ENCODE results near the gene HOXA9.

Gene HOXA9

GRCh38 chr7:27130540-27131389, 34.6 kb downstream of the HOXA9 start, which contains the start of gene HOXA4 (continued):
- 0 out of 2 replicates have a peak, but pooled peaks have one; percentile 26 for TF ChIP-seq FEZF1 (tag by site-specific recombination; IDR thresholded peaks at IDR 0.05)
- no peak for TF ChIP-seq ZNF791 (tag by site-specific recombination; IDR thresholded peaks at IDR 0.05)
- TF ChIP-seq GLIS1 (tag by site-specific recombination; IDR thresholded peaks at IDR 0.05): peak; percentile 35
- peak; percentile 22; the same call in 1 of the 2 replicates for TF ChIP-seq ZNF660 (tag by site-specific recombination; IDR thresholded peaks at IDR 0.05)
- no peak for TF ChIP-seq ZNF518A (tag by site-specific recombination; conservative IDR thresholded peaks at IDR 0.05; ENCODE audit: low read depth)
- no peak for TF ChIP-seq ZNF266 (tag by site-specific recombination; IDR thresholded peaks at IDR 0.05; ENCODE audit: low read depth)
- 0 out of 2 replicates have a peak, but pooled peaks have one; percentile 19 for TF ChIP-seq ZNF10 (tag by site-specific recombination; IDR thresholded peaks at IDR 0.05)
- no peak for TF ChIP-seq ZNF37A (tag by site-specific recombination; IDR thresholded peaks at IDR 0.05)
- TF ChIP-seq ZBTB10 (tag by site-specific recombination; IDR thresholded peaks at IDR 0.05): peak; percentile 96
- no peak for TF ChIP-seq ZNF239 (tag by site-specific recombination; IDR thresholded peaks at IDR 0.05)
- TF ChIP-seq GLIS2 (tag by site-specific recombination; IDR thresholded peaks at IDR 0.05): peak; percentile 94
- no peak for TF ChIP-seq ZFP69B (tag by site-specific recombination; IDR thresholded peaks at IDR 0.05)
- TF ChIP-seq ZFP41 (tag by site-specific recombination; IDR thresholded peaks at IDR 0.05; ENCODE audit: borderline replicate concordance): no peak
- peak; percentile 36; the same call in 1 of the 2 replicates for TF ChIP-seq KLF1 (tag by site-specific recombination; IDR thresholded peaks at IDR 0.05)
- TF ChIP-seq KLF9 (tag by site-specific recombination; IDR thresholded peaks at IDR 0.05; ENCODE audit: low read depth): peak; percentile 68
- TF ChIP-seq ZNF335 (tag by site-specific recombination; conservative IDR thresholded peaks at IDR 0.05): peak; percentile 77
- TF ChIP-seq ZNF398 (tag by site-specific recombination; IDR thresholded peaks at IDR 0.05): peak; percentile 81
- TF ChIP-seq ZNF580 (tag by site-specific recombination; IDR thresholded peaks at IDR 0.05): no peak
- TF ChIP-seq KLF8 (tag by site-specific recombination; IDR thresholded peaks at IDR 0.05): peak; percentile 73; the same call in 1 of the 2 replicates
- no peak for TF ChIP-seq ZNF132 (tag by site-specific recombination; IDR thresholded peaks at IDR 0.05; ENCODE audit: borderline replicate concordance)
- TF ChIP-seq REST (tag by site-specific recombination; IDR thresholded peaks at IDR 0.05): peak; percentile 59; the same call in 1 of the 2 replicates
- 0 out of 2 replicates have a peak, but pooled peaks have one; percentile 13 for TF ChIP-seq ZNF324 (tag by site-specific recombination; IDR thresholded peaks at IDR 0.05)
- TF ChIP-seq SCRT1 (tag by site-specific recombination; IDR thresholded peaks at IDR 0.05; ENCODE audit: borderline replicate concordance): no peak
- TF ChIP-seq PRDM1 (tag by site-specific recombination; IDR thresholded peaks at IDR 0.05): no peak
- TF ChIP-seq ZNF311 (tag by site-specific recombination; IDR thresholded peaks at IDR 0.05; ENCODE audit: borderline replicate concordance): no peak
